Left hindlimb (tissue), 1 donor: ENCODE results near the gene COLGALT1.
A peak's percentile ranks its signal among the peaks of the same experiment; 100 is the strongest.
"Not testable (repeated sequence)": the region's sequence is repeated elsewhere in the genome, so short reads cannot be mapped to it uniquely, and the experiment has no call there.

Experiments
- DNase-seq: peaks from one replicate; pipeline ENCODE4 v3.0.0-alpha.2; 2018

Gene COLGALT1

DNA sequence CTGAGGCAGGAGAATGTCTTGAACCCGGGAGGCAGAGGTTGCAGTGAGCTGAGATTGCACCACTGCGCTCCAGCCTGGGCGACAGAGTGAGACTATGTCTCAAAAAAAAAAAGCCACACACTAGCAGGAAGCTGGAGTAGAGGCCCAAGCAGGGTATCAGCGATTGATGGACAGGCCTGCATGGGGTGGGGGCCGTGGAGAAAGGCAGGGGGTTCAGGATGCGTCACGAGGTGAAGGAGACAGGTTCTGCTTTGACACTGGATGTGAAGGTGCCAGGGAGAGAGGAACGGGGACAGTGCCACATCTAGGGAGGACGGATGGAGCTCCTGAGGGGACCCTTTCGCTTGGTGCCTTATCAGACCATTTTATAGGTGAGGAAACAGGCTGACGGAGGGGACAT lies 7.1 kb downstream of the COLGALT1 start:
- DNase-seq: no peak

DNA sequence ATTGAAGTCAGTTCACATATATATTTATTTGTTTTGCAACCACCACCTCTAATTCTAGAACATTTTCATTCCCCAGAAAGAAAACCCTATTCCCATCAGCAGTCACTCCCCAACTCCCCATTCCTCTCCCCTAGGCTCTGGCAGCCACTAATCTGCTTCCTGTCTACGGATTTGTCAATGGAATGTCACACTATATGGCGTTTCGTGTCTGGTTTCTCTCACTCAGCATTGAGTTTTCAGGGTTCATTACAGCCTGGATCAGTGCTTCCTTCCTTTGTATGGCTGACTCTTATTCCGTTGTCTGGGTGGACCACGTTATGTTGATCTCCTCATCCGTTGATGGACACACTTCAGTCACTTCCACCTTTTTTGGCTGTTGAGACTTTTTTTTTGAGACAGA lies 9.3 kb downstream of the COLGALT1 start:
- DNase-seq: no peak

DNA sequence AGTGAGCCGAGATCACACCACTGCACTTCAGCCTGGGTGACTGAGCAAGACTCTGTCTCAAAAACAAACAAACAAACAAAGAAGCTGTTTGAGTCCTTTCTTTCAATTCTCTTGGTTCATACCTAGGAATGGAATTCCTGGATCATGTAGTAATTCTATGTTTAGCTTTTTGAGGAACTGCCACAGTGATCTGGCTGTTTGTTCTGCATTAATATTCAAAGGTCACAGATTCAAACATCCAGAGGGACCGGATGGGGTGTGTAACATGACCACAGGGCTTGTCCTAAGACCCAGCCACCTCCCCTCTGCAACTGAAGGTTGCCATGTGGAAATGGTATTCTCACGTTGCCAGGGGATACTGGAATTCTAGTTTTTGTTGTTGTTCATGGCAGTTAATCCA lies 10.2 kb downstream of the COLGALT1 start:
- DNase-seq: no peak

DNA sequence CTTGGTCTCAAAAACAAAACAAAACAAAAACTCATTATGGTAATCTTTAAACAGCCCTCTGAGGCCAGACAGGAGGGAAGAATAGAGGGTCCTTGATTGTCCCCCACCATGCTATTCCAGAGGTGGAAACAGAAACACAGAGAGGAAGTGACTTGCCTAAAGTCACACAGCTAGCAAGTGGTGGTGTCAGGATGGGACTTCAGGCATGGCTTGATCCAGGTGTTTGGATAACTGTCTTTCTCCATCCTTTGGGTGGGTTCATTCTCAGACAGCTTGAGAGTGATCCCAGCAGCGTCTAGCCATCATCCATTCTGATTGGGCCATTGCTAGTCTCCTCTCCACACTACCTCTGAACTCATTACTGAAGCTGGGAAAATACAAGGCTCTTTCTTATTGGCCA lies 12.5 kb downstream of the COLGALT1 start:
- no peak for DNase-seq

DNA sequence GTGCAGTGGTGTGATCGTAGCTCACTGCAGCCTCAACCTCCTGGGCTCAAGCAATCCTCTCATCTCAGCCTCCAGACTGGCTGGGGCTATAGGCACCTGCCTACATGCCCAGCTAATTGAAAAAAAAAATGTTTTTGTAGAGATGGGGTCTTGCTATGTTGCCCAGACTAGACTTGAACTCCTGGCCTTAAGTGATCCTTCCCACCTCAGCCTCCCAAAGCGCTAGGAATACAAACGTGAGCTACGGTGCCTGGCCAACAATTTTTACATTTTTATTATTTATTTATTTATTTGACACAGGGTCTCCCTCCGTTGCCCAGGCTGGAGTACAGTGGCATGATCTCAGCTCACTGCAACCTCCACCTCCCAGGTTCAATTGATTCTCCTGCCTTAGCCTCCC lies 14.8 kb downstream of the COLGALT1 start:
- not testable (repeated sequence) for DNase-seq

DNA sequence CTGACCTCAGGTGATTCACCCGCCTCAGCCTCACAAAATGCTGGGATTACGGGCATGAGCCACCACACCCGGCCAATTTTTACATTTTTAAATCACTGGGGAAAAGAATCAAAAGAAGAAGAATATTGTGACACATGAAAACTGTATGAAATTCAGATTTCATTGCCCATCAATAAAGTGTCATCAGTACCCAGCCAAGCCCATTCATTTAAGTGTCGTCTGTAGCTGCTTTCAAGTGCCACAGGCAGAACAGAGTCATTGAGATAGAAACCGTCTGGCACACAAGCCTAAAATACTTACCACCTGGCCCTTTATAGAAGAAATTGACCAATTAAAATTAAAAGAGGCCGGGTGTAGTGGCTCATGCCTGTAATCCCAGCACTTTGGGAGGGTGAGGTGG lies 15.3 kb downstream of the COLGALT1 start:
- no peak for DNase-seq

DNA sequence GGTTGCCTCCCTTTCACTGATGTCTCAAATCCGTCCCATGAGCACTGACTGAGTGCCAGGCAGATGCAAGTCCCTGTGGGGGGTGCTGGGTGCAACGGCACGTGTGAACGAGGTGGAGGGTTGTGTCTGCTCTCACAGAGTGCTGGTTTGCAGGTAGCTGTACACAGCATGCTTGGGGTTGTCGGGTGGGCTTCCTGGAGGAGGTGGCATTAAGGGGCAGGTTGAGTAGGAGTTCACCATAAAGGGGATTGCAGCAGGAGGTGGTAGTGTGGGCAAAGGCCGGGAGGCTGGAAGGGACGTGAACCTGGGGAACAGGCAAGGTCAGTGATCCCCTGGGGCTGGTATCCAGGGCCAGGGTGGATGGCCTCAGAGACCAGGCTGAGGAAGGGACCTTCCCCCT lies 17.2 kb downstream of the COLGALT1 start:
- DNase-seq: no peak

DNA sequence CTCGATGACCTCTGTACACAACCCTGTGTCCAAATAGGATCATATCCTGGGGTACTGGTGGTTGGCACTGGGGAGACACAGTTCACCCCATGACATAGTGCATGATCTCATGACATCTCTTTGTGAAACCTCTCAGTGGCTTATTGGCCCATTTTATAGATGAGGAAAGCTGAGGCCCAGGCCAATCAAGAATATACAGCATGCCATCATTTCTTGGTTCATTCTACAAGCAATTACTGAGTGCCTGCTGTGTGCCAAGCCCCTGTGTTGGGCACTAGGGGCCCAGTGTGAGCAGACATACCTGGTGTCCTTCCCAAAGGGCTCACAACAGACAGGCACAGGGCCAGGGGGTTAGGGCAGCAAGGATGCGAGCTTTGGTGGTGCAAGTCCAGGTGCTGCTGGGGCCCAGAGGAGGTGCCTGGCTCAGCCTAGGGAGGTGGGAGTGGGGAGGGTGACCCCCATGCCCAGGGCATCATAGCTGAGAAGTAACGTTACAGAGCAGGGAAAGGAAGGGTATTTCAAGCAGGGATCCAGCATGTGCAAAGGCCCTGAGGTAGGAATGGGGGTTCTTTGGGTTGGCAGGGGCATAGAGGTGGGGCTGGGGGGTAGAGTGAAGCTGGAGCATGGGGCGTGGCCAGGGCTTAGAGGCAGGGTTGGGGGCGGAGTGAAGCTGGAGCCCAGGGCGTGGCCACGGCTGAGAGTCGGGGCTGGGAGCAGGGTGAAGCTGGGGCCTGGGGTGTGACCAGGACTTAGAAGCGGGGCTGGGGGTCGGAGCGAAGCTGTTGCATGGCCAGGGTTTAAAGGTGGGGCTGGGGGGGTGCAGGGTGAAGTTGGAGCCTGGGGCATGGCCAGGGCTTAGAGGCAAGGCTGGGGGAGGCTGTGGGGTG lies 20.7 kb downstream of the COLGALT1 start:
- no peak for DNase-seq

DNA sequence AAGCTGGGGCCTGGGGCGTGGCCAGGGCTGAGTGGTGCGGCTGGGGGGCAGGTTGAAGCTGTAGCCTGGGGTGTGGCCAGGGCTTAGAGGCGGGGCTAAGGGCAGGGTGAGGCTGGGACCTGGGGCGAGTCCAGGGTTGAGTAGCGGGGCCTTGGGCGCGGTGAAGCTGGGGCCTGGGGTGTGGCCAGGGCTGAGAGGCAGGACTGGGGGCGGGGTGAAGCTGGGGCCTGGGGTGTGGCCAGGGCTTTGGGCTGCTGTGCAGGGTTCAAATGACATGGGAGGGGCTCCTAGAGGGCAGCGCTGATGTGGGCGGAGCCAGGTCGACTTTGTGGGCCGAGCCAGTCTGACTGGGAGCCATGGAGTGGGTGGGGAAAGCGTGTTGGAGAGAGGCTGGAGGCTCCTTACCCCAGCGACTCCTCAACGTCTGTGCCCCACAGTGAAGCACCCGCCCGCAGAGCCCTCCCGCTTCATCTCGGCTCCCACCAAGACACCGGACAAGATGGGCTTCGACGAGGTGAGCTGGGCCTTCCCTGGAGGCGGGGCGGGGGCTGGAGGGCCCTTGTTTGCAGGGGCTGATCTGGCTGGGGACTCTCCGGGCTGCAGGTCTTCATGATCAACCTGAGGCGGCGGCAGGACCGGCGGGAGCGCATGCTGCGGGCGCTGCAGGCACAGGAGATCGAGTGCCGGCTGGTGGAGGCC lies 21.5 kb downstream of the COLGALT1 start:
- peak; percentile 80 for DNase-seq

DNA sequence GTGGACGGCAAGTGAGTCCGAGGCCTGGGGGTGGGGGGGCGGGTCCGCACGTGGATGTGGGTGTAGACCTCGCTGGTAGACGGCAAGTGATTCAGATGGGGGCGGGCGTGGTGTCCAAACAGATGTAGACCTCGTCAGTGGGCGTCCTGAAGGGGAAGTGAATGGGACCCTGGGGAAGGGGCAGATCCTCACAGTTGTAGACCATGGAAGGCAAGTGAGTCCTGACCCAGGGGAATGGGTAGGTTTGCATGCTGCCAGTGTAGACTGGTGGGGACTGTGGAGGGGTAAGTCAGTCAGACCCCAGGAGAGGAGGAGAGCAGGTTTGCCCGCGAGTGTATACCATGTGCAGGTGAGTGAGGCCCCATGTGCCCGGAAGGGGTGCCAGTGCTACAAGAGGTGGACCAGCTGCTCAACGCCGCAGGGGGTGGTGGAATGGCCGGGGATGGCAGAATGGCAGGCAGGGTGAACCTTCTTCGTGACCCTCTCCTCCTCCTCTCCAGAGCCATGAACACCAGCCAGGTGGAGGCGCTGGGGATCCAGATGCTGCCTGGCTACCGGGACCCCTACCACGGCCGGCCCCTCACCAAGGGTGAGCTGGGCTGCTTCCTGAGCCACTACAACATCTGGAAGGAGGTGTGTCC lies 22.1 kb downstream of the COLGALT1 start:
- DNase-seq: no peak

DNA sequence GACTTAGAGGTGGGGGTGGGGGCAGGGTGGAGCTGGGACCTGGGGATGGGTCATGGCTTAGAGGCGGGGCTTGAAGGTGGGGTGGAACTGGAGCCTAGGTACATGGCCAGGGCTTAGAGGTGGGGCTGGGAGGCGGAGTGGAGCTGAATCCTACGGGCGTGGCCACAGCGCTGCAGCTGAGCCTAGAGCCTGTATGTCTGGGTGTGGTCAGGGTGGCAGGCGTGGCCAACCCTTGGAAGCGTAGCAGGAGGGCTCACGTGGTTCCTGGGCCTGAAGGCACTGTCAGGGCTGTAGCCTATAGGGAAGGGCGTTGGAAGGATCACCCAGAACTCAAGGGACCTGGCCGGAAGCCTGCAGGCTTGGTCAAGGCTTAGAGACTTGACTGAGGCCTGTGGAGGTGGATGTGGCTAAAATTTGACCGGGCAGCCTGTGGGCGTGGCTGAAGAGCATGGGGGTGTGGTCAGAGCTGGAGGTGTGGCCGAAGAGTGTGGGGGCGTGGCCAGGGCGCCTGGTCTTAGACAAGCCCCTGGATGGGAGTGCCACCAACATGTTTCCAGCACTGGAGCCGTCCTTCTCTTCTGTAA lies 24.3 kb downstream of the COLGALT1 start:
- DNase-seq: peak; percentile 63

DNA sequence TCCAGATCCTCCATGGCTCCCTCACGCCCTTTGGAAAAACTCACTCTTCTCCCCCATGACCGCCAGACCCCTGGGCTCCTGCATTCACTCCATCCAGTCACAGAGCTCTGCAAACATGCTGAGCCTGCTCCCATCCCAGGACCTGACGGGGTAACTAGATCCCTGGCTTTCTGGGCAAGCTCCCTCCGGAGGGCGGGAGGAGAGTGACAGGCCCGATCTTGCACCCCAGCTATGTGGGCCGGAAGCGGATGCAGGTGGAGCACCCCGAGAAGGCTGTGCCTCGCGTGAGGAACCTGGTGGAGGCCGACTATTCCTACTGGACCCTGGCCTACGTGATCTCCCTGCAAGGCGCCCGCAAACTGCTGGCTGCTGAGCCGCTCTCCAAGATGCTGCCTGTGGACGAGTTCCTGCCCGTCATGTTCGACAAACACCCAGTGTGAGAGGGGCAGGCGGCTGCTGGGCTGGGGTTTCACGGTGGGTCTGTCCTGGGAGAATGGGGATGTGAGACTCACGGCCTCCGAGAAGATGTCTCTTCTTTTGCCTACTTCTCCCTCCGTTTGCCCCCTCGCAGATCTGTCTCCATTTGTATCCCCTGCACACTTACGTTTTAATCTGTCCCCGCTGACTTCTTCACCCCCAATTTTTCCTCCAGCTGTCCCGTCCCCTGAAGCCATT lies 25.2 kb downstream of the COLGALT1 start:
- no peak for DNase-seq

DNA sequence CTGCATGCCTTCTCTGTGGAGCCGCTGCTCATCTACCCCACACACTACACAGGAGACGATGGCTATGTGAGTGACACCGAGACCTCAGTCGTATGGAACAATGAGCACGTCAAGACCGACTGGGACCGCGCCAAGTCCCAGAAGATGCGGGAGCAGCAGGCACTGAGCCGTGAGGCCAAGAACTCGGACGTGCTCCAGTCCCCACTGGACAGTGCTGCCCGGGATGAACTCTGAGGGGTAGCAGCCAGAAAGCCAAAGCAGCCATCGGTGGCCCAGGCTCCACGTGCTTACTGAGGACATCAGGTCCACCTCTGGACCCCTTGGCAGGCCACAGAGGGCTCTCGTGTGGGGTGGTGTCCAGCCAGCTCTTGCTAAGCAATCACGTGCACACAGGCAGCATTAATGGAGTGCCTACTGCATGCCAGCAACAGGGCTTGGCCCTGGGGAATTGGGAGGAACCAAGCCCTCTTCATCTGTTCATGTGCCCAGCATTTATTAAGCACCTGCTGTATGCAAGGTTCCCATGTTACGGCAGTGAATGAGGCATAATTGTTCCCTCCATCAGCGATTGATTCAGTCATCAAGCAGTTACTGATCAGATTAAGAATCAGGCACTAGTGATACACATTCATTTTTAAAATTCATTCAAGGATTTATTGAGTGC lies 25.9 kb downstream of the COLGALT1 start:
- no peak for DNase-seq

DNA sequence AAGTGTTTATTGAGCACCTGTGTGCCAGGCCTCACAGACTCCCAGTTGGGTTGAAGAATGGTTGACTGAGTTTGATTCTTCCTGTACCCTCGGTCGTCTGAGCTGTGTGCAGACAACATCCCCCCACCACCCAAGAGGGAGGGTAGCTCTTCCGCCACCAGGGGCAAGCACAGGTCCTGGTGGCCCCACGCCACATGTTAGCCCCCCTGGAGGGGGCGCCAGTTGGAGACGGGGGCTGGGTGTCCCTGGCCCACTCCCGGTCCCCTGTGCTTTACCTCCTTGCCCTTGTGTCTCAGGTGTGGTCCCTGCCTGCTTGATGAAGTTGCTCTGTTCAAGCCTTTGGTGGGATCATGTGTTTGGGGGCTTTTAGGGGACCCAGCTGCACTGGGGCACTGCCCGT lies 27.2 kb downstream of the COLGALT1 start:
- DNase-seq: no peak

DNA sequence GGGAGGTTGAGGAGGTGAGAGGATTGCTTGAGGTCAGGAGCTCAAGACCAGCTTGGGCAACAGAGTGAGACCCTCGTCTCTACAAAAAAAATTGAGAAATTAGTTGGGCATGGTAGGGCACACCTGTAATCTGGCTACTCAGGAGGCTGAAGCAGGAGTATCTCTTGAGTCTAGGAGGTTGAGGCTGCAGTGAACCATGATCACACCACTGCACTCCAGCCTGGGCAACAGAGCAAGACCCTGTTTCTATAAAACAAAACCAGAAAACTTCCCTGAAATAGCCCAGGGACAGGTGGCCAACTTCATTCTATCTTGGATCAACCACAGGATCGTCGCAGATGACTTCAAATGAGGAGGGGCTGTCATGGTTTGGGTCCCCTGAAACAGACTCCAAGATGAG lies 28.7 kb downstream of the COLGALT1 start:
- DNase-seq: no peak

DNA sequence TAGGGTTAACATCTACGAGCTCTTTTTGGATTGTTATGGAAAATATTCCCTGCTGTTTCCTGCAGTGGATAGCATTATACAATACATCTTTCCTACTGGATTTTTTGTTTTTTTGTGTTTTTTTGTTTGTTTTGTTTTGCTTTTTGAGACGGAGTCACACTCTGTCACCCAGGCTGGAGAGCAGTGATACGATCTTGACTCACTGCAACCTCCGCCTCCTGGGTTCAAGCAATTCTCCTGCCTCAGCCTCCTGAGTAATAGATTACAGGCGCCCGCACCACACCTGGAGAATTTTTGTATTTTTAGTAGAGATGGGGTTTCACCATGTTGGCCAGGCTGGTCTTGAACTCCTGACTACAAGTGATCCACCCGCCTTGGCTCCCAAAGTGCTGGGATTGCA lies 29.9 kb downstream of the COLGALT1 start:
- not testable (repeated sequence) for DNase-seq

DNA sequence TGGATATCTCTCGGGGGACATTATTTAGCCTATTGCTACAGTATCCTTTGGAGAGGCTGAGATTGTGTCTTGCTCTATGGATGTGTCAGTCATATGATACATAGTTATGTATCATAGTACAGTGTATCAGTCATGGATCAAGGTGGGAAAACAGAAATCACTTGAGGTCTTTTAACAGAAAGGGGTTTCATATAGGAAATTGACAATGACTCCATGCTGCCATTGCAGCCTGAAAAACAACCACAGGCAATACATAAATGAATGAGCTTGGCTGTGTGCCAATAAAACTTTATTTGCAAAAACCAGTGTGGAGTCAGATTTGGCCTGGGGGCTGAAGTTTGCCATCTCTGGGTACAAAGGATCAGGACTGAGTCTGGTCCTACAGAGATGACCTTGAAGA lies 35.4 kb downstream of the COLGALT1 start:
- DNase-seq: no peak

DNA sequence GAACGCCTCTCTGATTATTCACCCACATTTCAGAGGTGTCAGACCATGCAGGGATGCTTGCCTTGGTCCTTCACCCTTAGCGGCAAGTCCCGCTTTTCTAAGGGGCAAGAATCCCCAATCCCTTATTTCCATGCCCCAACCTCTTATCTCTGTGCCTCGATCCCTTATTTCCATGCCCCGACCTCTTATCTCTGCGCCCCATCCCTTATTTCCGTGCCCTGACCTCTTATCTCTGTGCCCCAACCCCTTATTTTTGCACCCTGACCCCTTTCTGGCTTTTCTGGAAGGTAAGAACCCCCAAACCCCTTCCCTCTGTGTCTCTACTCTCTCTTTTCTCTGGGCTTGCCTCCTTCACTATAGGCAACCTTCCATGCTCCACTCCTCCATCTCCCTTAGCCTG lies 38.8 kb downstream of the COLGALT1 start:
- DNase-seq: not testable (repeated sequence)

DNA sequence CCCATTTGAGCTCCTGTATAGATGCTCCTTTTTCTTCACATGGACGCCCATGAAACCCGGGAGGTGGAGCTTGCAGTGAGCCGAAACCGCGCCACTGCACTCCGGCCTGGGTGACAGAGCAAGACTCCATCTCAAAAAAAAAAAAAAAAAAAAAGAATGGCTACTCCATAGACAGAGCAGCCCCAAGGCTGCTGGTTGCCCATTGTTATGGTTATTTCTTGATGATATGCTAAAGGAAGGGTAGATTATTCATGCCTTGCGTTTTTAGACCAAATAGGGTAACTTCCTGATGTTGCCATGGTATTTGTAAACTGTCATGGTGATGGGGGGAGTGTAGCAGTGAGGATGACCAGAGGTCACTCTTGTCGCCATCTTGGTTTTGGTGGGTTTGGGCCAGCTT lies 42.6 kb downstream of the COLGALT1 start:
- not testable (repeated sequence) for DNase-seq

DNA sequence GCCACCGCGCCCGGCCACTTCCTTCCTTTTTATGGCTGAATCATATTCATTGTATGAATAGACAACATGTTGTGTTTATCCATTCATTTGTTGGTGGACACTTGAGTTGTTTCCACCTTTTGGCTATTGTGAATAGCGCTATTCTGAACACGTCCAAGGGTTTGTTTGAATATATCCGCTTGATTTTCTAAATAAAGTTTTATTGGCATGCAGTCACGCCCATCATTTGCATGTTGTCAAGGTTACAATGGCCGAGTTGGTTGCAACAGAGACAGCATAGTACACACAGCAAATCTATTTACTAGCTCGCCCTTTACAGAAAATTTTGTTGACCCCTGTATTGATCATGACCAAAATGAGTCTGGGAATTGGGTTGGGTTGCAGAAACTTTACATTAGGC lies 43.5 kb downstream of the COLGALT1 start:
- no peak for DNase-seq

DNA sequence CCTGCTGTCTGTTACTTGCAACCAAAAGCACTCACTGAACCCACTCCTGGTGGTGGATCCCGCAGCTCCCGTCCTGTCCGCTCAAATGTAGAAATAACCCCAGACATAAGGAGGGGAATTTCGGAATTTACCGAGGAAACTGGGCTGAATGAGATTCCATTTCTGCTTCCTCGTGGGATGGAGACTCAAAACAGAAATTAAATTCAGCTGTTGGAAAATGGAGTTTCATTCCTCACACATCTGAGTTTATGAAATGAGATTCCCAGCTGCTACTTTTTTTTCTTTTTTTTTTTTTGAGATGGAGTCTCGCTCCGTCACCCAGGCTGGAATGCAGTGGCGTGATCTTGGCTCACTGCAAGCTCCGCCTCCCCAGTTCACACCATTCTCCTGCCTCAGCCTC lies 44.3 kb downstream of the COLGALT1 start:
- no peak for DNase-seq

DNA sequence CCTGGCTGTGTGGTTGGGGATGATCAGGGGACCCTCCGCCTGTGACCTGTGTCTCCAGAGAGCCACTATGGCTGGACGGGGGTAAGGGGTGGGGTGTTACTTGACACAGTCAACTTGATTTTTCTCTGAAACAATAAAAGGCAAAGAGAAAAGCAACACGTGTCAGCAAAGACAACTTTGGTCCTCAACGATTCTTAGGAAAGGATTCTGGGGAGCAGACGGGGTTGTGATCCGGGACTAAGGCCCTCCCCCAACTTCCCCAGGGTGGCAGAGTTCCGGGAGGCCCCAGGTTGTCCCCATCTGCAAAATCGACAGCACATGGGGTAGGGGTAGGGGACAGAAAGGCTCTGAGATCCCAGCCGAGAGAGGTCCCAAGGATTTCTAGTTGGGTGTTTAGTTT lies 46.2 kb downstream of the COLGALT1 start:
- no peak for DNase-seq
